Activated CD8-positive, alpha-beta memory T cell treated with anti-CD3 and anti-CD28 coated beads for 1 hour (primary cell): ENCODE results near the gene WNT5A.
"Not testable (repeated sequence)": the region's sequence is repeated elsewhere in the genome, so short reads cannot be mapped to it uniquely, and the experiment has no call there.

Source experiments
- DNase-seq, 2 donors: peaks; one replicate each; pipeline ENCODE4 v3.0.0-alpha.2; 2020; ENCODE audit warnings: low read depth in 1 of 2; ENCODE audit errors: extremely low read depth in 1 of 2

WNT5A gene

GRCh38 chr3:55507808-55508207, 20.7 kb upstream of the WNT5A start:
- no peak for DNase-seq

DNA sequence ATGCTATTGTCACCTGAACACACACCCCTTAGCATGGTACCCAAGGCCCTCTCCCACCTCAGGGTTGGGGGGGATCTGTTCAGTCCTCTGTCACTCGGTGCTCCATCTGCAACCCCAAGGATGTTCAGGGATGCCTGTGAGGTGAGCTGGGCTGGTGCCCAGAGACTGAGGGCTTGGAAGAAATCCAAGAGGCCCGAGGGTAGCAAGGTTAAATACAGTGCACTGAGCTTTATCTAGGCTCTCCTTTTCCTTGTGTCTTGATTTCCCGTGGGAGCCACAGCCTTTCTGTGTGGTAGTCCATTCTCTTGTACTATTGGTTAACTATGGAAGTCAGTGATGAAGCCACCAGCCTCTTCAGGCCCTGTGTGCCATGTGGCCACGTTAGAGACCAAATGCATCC, 18.7 kb upstream of the WNT5A start:
- DNase-seq, result no peak

- DNase-seq, result not testable (repeated sequence)
Measured at GRCh38 chr3:55505102-55505501, 18.0 kb upstream of the WNT5A start.

GRCh38 chr3:55501905-55502304, 14.8 kb upstream of the WNT5A start:
- DNase-seq, result no peak

DNA sequence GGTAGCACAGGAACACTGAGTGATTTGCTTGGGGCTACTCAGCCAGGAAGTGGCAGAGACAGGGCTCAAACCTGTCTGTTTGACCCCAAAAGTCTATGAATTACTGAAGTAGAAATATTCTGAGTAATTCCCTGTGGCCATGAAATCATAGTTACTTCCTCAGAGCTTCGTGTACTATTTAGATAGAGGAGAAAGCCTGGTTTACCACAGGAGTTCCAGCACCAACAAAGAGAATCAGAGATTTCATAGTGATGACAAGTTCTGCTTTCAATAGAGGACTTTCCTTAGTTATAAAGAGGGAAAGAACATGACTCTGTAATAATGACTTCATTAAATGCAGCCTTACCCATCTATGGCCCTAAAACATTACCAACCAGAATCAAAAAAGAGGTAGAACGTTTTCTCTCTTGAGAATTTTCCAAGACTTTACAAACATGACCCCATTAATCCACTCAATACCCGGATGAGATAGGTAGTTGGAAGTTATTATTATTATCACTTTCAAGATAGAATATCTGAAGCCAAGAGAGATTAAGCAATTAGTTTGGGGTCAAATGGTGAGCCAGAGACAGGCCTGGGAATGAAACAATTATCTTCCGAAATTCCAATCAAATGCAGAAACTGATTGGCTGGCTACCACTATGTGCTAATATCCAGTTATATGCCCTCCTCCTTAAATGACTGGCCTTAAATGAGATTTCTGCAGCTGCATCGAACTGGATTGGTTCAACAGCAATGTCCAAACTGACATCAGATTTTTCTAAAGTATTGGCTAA, 13.6 kb upstream of the WNT5A start:
- DNase-seq, result no peak

- DNase-seq, result no peak
Measured at GRCh38 chr3:55498520-55498919, 11.4 kb upstream of the WNT5A start.

DNA sequence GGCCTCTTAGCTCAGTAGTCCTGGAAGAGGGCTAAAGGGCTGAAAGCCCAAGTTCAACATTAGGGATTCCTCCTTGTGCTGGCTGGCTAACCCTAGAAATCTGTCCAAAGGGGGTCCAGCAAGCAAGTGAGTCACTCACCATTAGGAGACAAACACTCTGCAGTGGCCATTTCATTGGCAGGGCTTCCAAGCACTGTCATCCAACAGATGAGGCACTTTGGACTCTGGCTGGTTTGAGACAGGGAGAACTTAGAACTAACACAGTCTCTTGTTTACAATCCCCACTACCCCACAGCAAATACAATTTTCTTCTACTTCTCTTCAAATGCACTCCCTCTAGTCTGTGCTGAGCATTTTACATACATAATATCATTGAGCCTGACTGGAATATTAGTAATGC, 10.1 kb upstream of the WNT5A start:
- no peak for DNase-seq

DNA sequence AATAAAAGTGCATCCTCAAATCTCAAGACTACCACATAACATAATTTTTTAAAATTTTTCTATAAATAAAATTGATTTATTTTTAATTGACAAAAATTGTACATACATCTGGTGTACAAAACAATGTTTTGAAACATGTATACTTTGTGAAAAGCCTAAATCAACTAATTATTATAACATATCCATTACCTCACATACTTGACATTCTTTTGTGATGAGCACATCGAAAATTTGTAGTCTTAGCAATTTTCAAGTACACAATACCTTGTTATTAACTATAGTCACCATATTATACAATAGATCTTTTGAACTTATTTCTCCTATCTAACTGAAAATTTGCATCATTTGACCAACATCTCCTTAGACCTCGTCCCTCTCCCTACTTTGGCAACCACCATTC, 7.9 kb upstream of the WNT5A start:
- DNase-seq, result no peak

DNA sequence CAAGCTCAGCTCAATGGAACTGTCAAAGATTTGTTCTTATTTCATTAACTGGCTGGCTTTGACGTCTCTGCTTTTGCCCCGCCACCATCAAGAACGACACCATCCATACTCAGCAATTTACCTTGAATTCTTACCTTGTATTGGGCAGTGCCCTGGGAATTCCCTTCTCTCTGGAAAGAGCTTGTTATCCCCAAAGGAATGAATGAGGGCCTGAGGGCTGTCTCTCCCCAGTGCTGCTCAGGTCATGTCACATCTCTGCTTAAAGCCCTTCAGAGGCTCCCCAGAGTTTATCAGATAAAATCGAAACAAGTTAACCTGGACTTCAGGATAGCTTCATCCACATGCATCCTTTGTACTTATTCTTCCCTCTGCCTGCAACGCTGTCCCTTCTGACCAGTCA, 5.9 kb upstream of the WNT5A start:
- no peak for DNase-seq

- DNase-seq, result no peak
Measured at GRCh38 chr3:55491296-55491816, 4.2 kb upstream of the WNT5A start.

GRCh38 chr3:55490276-55490913, 3.3 kb upstream of the WNT5A start:
- no peak for DNase-seq

DNA sequence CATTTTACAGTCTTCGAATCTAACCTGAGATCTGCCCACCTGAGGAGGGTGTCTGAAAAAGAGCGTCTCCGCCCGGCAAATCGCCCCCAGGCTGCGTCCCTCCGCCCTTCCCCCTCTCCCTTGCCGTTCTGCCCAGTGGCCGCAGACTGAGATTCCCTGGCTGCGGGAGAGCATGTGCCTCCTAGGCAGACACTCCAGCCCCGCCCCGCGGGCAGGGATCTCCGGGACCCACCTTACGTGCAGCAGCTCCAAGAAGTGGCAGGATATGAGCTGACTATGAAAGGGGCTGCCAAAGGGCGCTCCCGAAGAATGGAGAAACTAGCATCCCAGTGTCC, 2.7 kb upstream of the WNT5A start:
- DNase-seq, result no peak

DNA sequence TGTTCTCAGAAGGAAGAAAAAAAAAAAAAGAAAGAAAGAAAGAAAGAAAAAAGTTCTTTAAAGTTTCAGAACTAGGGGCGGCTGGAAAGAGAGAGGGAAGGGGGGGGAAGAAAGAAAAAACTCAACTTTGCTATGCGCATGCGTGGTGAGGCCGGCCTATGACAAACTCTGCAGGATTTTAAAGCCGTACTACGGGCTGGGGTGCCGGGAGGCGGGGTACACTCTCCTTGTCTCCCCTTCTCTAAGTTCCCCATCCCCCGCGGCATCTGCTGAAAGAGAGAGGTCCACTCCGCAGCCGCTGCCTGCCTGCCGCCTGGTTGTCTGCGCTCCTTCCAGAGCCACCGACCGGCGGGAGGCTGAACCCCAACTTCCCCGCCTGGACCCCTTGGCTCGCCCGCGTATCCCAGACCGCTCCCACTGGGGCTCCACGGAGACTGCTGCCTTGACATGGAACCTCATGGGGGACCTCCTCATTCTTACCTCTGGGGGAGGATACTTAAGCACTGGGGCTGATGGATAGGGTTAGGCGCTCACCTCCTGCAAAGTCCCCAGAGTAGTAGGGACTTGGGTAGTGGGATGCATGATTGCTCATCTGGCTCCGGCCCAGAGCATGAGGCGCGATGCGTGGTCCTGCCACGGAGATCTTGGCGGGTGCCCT, 1.4 kb upstream of the WNT5A start:
- no peak for DNase-seq

DNA sequence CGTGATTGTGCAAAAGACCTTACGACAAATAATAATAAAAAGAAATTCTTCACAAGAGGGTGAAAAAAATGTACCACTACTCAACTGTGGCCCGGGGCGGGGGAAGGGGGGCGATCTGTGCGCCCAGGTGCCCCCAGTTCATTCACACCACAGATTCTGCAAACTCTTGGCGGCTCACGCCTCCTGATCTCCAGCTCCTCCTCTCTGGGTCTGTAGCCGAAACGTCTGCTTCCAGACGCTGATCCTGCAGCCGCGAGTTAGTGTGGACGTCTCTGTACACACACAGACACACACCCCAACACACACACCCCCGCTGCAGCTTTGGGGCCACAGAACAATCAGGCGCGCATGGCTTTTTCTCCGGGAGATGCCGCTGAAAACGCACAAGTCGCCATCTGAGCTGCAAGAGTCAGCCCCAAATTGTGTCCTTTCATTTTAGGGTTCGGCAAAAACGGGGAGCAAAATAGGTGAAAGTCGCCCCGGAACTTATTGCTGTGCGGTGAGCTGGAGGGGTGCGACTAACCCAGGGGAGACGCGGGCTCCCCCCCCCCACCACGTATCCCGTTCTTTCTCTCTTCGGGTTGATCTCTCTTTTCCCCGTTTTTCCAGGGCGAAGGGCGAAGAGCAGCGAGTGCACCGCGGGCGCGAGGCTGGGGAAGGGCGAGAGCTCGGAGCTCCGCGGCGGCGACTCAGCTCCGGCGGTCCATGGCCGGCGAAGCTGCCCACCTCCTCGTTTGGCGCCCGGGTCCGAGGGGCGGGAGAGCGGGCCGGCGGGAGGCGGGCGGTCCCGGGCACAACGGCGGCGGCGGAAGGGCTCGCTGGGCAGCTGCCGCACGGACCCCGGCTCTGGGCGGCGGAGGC, 505 bp upstream of the WNT5A start:
- no peak for DNase-seq

- DNase-seq, result no peak
Measured at GRCh38 chr3:55486101-55486856, 827 bp downstream of the WNT5A start.

GRCh38 chr3:55484801-55485791, 2.0 kb downstream of the WNT5A start:
- no peak for DNase-seq

DNA sequence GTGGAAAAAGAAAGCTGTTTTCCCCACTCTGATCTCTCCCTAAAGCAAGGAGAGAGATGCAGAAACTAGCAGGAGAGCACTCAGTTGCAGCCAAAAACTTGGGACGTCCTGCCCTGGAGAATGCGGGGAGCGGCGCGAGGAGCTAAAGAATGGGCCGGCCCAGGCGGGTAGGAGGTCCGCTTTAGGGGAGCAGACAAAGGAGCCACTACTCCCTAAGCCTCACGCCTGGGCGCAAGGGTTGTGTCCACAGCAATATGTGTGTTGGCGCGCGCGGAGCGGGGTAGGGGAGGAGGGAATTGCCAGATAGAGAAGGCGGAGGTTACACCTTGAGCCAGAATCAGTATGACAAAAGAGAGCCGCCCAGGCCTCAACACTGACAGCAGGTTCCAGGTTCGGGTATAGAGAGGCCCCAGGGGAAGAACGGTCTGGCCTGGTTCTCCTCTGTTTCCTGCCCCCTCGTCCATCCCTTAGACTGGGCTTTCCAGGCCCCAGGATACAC, 2.9 kb downstream of the WNT5A start:
- DNase-seq, result no peak

- no peak for DNase-seq
Measured at GRCh38 chr3:55483196-55484095, 3.7 kb downstream of the WNT5A start.
